ENCODE data around the gene UGT3A1.

UGT3A1 gene

GRCh38 chr5:36009698-36010097, 18.5 kb upstream of the UGT3A1 start:
- no peak for TF ChIP-seq CTCF (IDR thresholded peaks at IDR 0.05)
- H3K4me3 ChIP-seq = no peak overlapping the region
- no peak overlapping the region for H3K27ac ChIP-seq
- no peak for DNase-seq (ENCODE audit: low spot score)

DNA sequence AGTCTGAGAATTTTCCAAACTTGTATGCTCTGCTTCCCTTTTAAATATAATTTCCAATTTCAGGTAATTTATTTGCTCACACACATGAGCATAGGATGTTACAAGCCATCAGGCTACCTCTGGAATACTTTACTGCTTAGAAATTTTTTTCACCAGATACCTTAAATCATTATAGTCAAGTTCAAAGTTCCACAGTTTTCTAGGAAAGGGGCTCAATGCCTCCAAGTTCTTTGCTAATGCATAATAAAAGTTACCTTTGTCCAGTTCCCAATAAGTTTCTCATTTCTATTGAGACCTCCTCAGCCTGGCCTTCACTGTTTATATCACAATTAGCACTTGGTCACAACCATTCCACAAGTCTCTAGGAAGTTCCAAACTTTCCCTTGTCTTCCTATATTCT, 16.2 kb upstream of the UGT3A1 start:
- TF ChIP-seq CTCF (IDR thresholded peaks at IDR 0.05) = no peak
- DNase-seq (ENCODE audit: low spot score) = no peak
- Histone ChIP-seq H3K4me3 (no peak overlapping the region), H3K27ac (no peak overlapping the region)

DNA sequence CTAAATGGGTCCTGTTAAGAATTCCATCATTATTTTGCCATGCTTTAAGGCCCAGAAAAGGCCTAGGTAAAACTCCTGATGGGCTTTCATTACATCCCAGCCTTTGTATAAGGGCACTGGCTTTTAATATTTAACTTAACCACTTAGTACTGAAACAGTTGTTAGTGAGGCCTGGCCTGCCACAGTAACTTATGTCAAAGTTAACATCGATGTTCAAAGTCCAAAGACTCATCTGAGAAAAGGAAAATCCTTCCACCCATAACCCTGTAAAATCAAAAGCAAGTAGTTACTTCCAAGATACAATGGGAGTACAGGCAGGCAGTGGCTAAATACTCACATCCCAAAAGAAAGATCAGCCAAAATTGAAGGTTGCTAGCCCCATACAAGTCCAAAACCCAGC, 15.0 kb upstream of the UGT3A1 start:
- Histone ChIP-seq H3K27ac (no peak overlapping the region), H3K4me3 (no peak overlapping the region)
- TF ChIP-seq CTCF (IDR thresholded peaks at IDR 0.05) = no peak
- DNase-seq (ENCODE audit: low spot score) = no peak

DNA sequence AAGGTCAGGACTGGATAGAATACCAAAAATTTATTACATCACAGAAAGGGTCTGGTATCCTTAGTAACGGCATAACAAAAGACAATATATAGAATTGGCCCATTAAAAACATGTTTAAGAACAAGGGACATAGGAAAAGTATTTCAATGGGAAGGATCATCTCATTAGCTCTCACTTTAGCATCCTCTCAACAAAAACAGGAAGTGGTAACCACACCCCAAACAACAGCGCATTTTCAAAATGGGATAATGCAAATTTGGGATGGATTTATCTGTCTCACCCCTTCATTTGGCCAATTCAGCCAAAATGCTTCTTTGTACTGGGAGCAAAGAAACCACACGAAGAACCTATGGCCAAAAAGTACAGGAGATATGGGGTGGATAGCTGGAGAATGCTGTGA, 9.8 kb upstream of the UGT3A1 start:
- no peak for TF ChIP-seq CTCF (IDR thresholded peaks at IDR 0.05)
- Histone ChIP-seq H3K4me3 (no peak overlapping the region), H3K27ac (no peak overlapping the region)
- DNase-seq (ENCODE audit: low spot score) = no peak

- DNase-seq (ENCODE audit: low spot score) = no peak
- no peak for TF ChIP-seq CTCF (IDR thresholded peaks at IDR 0.05)
- Histone ChIP-seq H3K27ac (no peak overlapping the region), H3K4me3 (no peak overlapping the region)
Measured at GRCh38 chr5:35999547-35999946, 8.4 kb upstream of the UGT3A1 start.

DNA sequence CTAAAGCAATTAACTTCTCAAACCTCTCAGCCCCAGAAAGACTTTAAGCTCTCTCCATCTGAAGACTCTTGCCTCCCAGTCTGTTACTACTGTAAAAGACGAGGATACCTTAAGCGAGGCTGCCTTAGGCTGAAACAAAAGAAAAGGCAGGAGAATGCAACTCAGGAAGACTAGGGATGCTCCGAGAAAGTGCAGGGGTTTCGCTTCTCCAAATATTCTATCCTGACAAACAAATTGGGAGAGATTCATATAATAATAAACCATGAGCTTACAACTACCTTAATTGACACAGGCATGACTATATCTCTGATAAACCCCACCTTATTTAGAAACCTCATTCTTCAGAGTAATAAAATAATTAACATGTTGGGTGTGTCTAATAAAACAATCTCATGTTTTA, 4.9 kb upstream of the UGT3A1 start:
- TF ChIP-seq CTCF (IDR thresholded peaks at IDR 0.05) = no peak
- H3K27ac ChIP-seq = no peak overlapping the region
- DNase-seq (ENCODE audit: low spot score) = no peak
- H3K4me3 ChIP-seq = no peak overlapping the region

GRCh38 chr5:35990520-35990919, 670 bp downstream of the UGT3A1 start:
- Histone ChIP-seq H3K4me3 (no peak overlapping the region), H3K27ac (no peak overlapping the region)
- DNase-seq (ENCODE audit: low spot score) = no peak
- TF ChIP-seq CTCF (IDR thresholded peaks at IDR 0.05) = no peak
